22Rv1 (cell line): ENCODE data around the gene HIPK3.

Experiments
- ZFX ChIP-seq: fragments of 450-650 bp; IDR thresholded peaks from 2 replicates; pipeline ENCODE4 v1.6.1; 2017; ENCODE audit warnings: antibody characterized with exemption, borderline replicate concordance
- TF ChIP-seq, protein P1 (sequence below): fragments of 450-650 bp; IDR thresholded peaks from 2 replicates; pipeline ENCODE4 v1.5.1; 2017; ENCODE audit warnings: mild to moderate bottlenecking

DNA sequence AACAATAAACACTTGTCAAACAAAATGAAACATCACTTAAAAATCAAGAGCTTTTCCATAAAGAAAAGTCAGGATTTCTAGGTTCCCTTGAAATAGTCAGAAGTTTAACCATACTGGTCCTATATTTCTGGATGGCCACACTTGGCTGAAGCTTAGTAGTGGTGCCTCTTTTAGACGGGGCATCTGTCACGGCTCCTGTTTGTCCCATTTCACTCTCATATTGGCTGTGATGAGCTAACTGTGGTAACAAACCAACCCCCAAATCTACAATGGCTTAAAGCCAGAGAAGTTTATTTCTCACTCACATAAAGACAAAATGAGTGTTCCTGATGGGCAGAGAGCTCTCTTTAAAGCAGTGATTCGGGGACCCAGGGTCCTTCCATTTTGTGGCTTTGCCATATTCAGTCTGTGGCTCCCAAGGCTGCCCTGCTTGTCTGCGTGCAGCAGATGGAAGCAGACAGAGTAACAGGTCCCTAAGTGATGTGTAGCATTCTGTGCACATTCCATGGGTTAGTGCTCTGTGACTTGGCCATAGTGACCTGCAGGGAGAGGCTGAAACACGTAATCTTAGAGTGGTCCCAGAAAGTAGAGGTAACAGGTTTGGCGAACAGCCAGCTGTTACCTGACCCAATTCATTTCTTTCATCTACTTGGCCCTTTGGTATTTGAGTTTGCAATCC lies 137.4 kb downstream of the HIPK3 start:
- TF ChIP-seq ZFX, result no peak
- TF ChIP-seq, protein P1, sequence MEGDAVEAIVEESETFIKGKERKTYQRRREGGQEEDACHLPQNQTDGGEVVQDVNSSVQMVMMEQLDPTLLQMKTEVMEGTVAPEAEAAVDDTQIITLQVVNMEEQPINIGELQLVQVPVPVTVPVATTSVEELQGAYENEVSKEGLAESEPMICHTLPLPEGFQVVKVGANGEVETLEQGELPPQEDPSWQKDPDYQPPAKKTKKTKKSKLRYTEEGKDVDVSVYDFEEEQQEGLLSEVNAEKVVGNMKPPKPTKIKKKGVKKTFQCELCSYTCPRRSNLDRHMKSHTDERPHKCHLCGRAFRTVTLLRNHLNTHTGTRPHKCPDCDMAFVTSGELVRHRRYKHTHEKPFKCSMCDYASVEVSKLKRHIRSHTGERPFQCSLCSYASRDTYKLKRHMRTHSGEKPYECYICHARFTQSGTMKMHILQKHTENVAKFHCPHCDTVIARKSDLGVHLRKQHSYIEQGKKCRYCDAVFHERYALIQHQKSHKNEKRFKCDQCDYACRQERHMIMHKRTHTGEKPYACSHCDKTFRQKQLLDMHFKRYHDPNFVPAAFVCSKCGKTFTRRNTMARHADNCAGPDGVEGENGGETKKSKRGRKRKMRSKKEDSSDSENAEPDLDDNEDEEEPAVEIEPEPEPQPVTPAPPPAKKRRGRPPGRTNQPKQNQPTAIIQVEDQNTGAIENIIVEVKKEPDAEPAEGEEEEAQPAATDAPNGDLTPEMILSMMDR, result no peak
